Measurements from ENCODE around the gene AKR1C8. TPM values are rescaled to one million over a fixed set of nuclear protein-coding genes. Genes with fewer than 3 reads are reported as not detected.
"Not testable (repeated sequence)": the region's sequence is repeated elsewhere in the genome, so short reads cannot be mapped to it uniquely, and the experiment has no call there.

AKR1C8 gene
- total and polyA plus RNA-seq, 11 donors, result 0.19 to 0.72 (median 0.46) TPM; not detected in 6

DNA sequence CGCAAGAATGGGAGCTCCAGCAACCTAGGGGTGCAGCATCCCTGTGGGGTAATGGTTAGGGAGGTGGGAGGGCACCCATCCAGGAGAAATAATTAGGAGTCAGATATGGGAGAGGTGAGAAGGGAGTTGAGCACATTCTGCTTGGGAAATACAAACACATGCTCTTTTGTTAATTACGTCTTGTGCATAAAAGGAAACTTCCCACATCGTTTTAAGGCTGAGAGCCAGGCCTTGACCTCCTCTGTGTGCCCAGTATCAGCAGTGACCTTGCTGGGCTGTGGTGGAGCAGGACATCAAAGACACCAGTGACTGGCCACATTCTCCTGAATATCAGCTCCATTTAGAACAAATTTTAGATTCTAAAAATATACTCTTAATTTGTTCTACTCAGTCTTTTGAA is 34.3 kb upstream of the AKR1C8 start:
- TF ChIP-seq POLR2A (IDR thresholded peaks at IDR 0.05), result no peak
- TF ChIP-seq, protein P1, sequence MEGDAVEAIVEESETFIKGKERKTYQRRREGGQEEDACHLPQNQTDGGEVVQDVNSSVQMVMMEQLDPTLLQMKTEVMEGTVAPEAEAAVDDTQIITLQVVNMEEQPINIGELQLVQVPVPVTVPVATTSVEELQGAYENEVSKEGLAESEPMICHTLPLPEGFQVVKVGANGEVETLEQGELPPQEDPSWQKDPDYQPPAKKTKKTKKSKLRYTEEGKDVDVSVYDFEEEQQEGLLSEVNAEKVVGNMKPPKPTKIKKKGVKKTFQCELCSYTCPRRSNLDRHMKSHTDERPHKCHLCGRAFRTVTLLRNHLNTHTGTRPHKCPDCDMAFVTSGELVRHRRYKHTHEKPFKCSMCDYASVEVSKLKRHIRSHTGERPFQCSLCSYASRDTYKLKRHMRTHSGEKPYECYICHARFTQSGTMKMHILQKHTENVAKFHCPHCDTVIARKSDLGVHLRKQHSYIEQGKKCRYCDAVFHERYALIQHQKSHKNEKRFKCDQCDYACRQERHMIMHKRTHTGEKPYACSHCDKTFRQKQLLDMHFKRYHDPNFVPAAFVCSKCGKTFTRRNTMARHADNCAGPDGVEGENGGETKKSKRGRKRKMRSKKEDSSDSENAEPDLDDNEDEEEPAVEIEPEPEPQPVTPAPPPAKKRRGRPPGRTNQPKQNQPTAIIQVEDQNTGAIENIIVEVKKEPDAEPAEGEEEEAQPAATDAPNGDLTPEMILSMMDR (IDR thresholded peaks at IDR 0.05), result no peak
- intact Hi-C loops (cut with DNase I), result no loop called here
- Histone ChIP-seq H3K9me3 (peaks cover 0 to 7% (median 0%) of the 10 kb centered on the region in 12 donors), H3K36me3 (no peaks in the 10 kb centered on the region), H3K4me1 (no peaks in the 10 kb centered on the region), H3K4me3 (no peak overlapping the region), H3K27ac (no peak overlapping the region), H3K27me3 (peaks cover 0 to 5% (median 0%) of the 10 kb centered on the region in 9 donors)
- 53 to 57% (median 56%) methylated on average over 3 of the region's 3 CpGs for WGBS, 4 donors
- ATAC-seq, result no peak
- no peak for DNase-seq

DNA sequence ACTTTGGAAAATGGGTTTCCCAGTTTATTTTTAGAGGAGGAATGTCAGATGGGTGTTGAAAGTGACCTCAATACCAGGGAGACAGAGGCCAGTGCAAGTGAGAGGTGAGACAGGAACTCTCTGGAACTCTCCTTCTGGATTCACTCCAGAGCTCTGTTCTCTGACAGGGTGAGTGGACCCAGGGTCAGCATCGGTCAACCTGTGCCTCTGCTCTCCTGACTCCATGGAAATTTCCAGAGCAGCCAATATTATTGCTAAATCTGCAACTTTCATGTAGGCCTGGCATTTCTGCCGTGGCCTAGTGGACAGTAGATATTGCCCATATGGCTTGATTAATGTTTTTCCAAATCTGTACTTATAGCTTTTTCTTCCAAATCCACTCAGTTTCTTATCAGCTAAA is 31.9 kb upstream of the AKR1C8 start:
- Histone ChIP-seq H3K9me3 (peaks cover 0 to 3% (median 0%) of the 10 kb centered on the region in 12 donors), H3K4me3 (no peak overlapping the region), H3K4me1 (no peaks in the 10 kb centered on the region), H3K27me3 (peaks cover 0 to 1% (median 0%) of the 10 kb centered on the region in 9 donors), H3K36me3 (no peaks in the 10 kb centered on the region), H3K27ac (no peak overlapping the region)
- 34 to 39% (median 38%) methylated on average over 2 of the region's 2 CpGs for WGBS, 4 donors
- no peak for ATAC-seq
- intact Hi-C loops (cut with DNase I), result no loop called here
- no peak for DNase-seq
- TF ChIP-seq POLR2A (IDR thresholded peaks at IDR 0.05), result no peak
- TF ChIP-seq, protein P1 (IDR thresholded peaks at IDR 0.05), result no peak

DNA sequence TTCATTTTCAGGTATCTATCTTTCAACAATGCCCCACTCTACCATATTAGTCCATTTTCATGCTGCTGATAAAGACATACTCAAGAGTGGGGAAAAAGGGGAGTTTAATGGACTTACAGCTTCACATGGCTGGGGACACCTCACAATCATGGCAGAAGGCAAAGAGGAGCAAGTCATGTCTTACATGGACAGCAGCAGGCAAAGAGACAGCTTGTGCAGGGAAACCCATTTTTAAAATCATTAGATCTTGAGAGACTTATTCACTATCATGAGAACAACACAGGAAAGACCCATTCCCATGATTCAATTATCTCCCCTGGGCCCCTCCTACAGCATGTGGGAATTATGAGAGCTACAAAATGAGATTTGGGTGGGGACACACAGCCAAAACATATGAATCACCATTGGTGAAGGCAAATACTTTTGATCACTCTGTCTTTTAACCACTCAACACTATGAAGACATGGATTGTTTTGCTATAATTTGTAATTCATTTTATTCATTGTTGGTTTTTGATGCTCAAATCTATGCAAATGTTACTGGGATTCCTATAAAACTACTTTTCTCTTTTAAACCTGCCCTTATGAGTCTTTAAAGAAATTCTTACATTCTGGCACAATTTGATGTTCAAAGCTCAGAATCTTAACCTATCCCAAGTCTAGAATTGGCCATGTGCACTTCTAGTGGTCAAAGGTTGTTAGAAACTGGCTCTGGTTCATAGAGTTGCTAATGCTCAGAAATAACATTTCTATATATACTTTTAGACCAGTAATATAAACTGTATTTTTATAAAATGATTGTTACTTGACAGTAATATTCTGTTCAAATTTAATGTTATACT is 27.0 kb upstream of the AKR1C8 start:
- H3K9me3 ChIP-seq, result peaks cover 0 to 14% (median 0%) of the 10 kb centered on the region in 12 donors
- H3K27ac ChIP-seq, result no peak overlapping the region
- DNase-seq (no peak), ATAC-seq (no peak)
- TF ChIP-seq, protein P1 (IDR thresholded peaks at IDR 0.05), result no peak
- H3K27me3 ChIP-seq, result peaks cover 0 to 3% (median 0%) of the 10 kb centered on the region in 9 donors
- H3K4me3 ChIP-seq, result no peak overlapping the region
- intact Hi-C loops (cut with DNase I), result no loop called here
- no peaks in the 10 kb centered on the region for H3K36me3 ChIP-seq
- H3K4me1 ChIP-seq, result no peaks in the 10 kb centered on the region

DNA sequence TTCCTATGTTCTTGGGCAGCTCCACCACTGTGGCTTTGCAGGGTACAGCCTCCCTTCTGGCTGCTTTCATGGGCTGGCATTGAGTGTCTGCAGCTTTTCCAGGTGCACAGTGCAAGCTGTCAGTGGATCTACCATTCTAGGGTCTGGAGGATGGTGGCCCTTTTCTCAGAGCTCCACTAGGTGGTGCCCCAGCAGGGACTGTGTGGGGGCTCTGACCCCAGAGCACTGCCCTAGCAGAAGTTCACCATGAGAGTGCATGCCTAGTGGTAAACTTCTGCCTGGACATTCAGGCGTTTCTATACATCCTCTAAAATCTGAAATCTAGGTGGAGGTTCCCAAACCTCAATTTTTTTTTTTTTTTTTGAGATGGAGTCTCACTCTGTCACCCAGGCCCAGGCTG is 25.3 kb upstream of the AKR1C8 start:
- H3K4me1 ChIP-seq; intact Hi-C loops (cut with DNase I); DNase-seq; H3K36me3 ChIP-seq; H3K27me3 ChIP-seq; H3K4me3 ChIP-seq; H3K27ac ChIP-seq; ATAC-seq: not testable (repeated sequence)
- peaks cover 0 to 14% (median 0%) of the 10 kb centered on the region in 12 donors for H3K9me3 ChIP-seq
- TF ChIP-seq, protein P1 (IDR thresholded peaks at IDR 0.05), result peak in 1 of 12 donors; percentile 11
- WGBS, 4 donors, result 73 to 86% (median 82%) methylated on average over 1 of the region's 1 CpG

DNA sequence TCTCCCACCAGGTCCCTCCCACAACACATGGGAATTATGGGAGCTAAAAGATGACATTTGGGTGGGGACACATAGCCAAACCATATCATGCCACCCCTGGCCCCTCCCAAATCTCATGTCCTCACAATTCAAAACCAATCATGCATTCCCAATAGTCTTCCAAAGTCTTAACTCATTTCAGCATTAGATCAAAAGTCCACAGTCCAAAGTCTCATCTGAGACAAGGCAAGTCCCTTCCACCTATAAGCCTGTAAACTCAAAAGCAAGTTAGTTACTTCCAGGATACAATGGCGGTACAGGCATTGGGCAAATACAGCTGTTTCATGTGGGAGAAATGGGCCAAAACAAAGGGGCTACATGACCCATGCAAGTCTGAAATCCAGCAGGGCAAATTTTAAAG is 24.8 kb upstream of the AKR1C8 start:
- H3K4me1 ChIP-seq; intact Hi-C loops (cut with DNase I); H3K4me3 ChIP-seq; H3K27ac ChIP-seq; ATAC-seq; DNase-seq; H3K27me3 ChIP-seq; H3K36me3 ChIP-seq: not testable (repeated sequence)
- peaks cover 0 to 14% (median 0%) of the 10 kb centered on the region in 12 donors for H3K9me3 ChIP-seq
- 91 to 100% (median 95%) methylated on average over 1 of the region's 1 CpG for WGBS, 4 donors

Measured in heart left ventricle (tissue), 16 donors.